ENCODE results near the gene CHST2.

CHST2 gene

GRCh38 chr3:143099690-143100089 lies 19.9 kb upstream of the CHST2 start:
- no peak for DNase-seq

- no peak for DNase-seq
Measured at GRCh38 chr3:143100451-143100850, 19.1 kb upstream of the CHST2 start.

- no peak for DNase-seq
Measured at GRCh38 chr3:143101792-143102381, 17.7 kb upstream of the CHST2 start.

GRCh38 chr3:143103652-143104051 lies 15.9 kb upstream of the CHST2 start:
- no peak for DNase-seq

GRCh38 chr3:143105170-143105569 lies 14.4 kb upstream of the CHST2 start:
- DNase-seq: no peak

GRCh38 chr3:143109861-143110260 lies 9.7 kb upstream of the CHST2 start:
- no peak for DNase-seq

- no peak for DNase-seq
Measured at GRCh38 chr3:143110371-143110770, 9.2 kb upstream of the CHST2 start.

GRCh38 chr3:143118630-143119008 lies 952 bp upstream of the CHST2 start:
- no peak for DNase-seq

- peak in 1 of 2 experiments; percentile 35 for DNase-seq
Measured at GRCh38 chr3:143119974-143120715, 574 bp downstream of the CHST2 start.

- no peak for DNase-seq
Measured at GRCh38 chr3:143120716-143121240, 1.2 kb downstream of the CHST2 start.

- DNase-seq: no peak
Measured at GRCh38 chr3:143121241-143122088, 1.9 kb downstream of the CHST2 start.

GRCh38 chr3:143122089-143122430 lies 2.5 kb downstream of the CHST2 start:
- DNase-seq: no peak

GRCh38 chr3:143122608-143123352 lies 3.2 kb downstream of the CHST2 start:
- DNase-seq: no peak

GRCh38 chr3:143123353-143123984 lies 3.9 kb downstream of the CHST2 start:
- DNase-seq: no peak

GRCh38 chr3:143124601-143125520 lies 5.3 kb downstream of the CHST2 start:
- no peak for DNase-seq

- no peak for DNase-seq
Measured at GRCh38 chr3:143127801-143128200, 8.2 kb downstream of the CHST2 start.

- DNase-seq: no peak
Measured at GRCh38 chr3:143128227-143128955, 8.8 kb downstream of the CHST2 start.

- no peak for DNase-seq
Measured at GRCh38 chr3:143132246-143132980, 12.8 kb downstream of the CHST2 start.

- DNase-seq: no peak
Measured at GRCh38 chr3:143134471-143134870, 14.9 kb downstream of the CHST2 start.

GRCh38 chr3:143135150-143135549 lies 15.6 kb downstream of the CHST2 start:
- DNase-seq: no peak

Measured in NCI-H1930 (cell line).